Endothelial cell of umbilical vein (primary cell): ENCODE measurements around the gene CAMK2D.

Experiments
- GATA2 ChIP-seq: IDR thresholded peaks from 2 replicates; pipeline ENCODE4 v1.7.0; 2011; ENCODE audit warnings: low read depth, mild to moderate bottlenecking, moderate library complexity, mixed read lengths, low read length; ENCODE audit not compliant: insufficient read length, insufficient read depth
- POLR2AphosphoS5 ChIP-seq: IDR thresholded peaks from 2 replicates; pipeline ENCODE4 v1.6.1; 2012; ENCODE audit warnings: low read depth, mild to moderate bottlenecking, control low read depth, low read length, moderate library complexity; ENCODE audit not compliant: insufficient read depth

GRCh38 chr4:113449410-113449974 lies 312.0 kb downstream of the CAMK2D start:
- no peak for TF ChIP-seq POLR2AphosphoS5
- TF ChIP-seq GATA2: no peak
